ENCODE data around the gene ATP5F1E.

Gene ATP5F1E

DNA sequence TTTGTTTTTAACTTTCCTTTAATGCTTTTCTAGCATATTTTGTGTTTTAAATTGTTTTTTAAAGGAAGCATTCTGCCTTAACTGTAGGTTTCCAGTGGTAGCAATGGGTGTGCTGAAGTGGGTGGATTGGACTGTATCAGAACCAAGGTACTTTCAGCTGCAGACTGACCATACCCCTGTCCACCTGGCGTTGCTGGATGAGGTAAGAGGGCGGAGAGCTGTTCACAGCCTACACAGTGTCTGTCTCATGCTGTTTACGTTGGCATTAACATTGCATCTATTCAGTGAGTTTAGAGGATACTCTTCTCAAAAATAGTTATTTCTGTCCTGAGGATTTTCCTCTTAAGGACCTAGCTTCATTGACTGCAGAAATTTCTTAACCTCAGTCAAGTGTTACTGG is 39.2 kb downstream of the ATP5F1E start:
- TF ChIP-seq, protein P1, sequence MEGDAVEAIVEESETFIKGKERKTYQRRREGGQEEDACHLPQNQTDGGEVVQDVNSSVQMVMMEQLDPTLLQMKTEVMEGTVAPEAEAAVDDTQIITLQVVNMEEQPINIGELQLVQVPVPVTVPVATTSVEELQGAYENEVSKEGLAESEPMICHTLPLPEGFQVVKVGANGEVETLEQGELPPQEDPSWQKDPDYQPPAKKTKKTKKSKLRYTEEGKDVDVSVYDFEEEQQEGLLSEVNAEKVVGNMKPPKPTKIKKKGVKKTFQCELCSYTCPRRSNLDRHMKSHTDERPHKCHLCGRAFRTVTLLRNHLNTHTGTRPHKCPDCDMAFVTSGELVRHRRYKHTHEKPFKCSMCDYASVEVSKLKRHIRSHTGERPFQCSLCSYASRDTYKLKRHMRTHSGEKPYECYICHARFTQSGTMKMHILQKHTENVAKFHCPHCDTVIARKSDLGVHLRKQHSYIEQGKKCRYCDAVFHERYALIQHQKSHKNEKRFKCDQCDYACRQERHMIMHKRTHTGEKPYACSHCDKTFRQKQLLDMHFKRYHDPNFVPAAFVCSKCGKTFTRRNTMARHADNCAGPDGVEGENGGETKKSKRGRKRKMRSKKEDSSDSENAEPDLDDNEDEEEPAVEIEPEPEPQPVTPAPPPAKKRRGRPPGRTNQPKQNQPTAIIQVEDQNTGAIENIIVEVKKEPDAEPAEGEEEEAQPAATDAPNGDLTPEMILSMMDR (IDR thresholded peaks at IDR 0.05; ENCODE audit: low read depth, low read length): no peak
- DNase-seq (ENCODE audit: extremely low read depth, low read depth): no peak

DNA sequence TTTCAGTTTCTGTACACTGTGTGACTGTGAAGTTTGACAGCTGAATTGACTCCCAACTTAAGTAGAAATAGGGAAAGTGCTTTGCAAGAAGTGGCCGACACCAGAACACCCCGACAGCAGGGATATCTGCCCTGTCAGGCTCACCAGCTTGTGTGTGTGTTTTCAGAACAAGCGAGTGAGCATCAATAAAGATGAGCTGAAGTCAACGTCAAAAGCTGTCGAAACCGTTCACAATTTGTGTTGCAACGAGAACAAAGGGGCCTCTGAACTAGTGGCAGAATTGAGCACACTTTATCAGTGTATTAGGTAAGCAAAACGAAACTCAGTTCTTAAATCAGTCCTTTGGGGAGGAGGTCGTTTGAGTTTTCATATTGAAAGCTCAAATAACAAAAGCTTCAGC is 40.4 kb downstream of the ATP5F1E start:
- DNase-seq (ENCODE audit: extremely low read depth, low read depth): no peak
- TF ChIP-seq, protein P1 (IDR thresholded peaks at IDR 0.05; ENCODE audit: low read depth, low read length): no peak

DNA sequence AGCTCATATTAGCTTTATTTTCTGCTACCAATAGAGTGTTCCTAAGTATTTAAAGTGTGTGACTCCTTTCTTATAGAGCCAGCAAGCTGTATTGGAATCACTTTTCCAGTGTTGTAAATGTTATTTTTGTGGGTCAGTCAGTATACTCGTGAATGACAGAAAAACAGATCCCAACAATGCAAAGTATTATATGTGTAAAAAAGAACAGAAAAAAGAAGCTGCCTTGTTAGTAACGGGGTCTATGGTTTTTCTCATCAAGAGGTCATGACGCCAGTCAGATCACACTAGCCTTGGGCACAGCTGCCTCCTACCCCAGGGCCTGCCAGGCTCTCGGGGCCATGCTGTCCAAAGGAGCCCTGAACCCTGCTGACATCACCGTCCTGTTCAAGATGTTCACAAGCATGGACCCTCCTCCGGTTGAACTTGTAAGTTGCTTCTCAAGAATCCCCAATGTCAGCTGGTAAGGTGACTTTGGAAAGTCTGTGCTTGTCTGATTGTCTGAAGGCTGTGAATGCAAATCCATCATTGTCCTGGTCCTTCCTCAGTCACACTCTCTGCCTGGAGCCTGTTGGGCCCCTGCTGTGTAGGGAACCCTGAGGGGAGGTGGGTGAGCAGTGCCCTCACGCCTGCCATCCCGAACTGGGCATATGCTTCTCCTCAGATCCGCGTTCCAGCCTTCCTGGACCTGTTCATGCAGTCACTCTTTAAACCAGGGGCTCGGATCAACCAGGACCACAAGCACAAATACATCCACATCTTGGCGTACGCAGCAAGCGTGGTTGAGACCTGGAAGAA is 41.3 kb downstream of the ATP5F1E start:
- TF ChIP-seq, protein P1 (IDR thresholded peaks at IDR 0.05; ENCODE audit: low read depth, low read length): no peak
- no peak for DNase-seq (ENCODE audit: extremely low read depth, low read depth)

DNA sequence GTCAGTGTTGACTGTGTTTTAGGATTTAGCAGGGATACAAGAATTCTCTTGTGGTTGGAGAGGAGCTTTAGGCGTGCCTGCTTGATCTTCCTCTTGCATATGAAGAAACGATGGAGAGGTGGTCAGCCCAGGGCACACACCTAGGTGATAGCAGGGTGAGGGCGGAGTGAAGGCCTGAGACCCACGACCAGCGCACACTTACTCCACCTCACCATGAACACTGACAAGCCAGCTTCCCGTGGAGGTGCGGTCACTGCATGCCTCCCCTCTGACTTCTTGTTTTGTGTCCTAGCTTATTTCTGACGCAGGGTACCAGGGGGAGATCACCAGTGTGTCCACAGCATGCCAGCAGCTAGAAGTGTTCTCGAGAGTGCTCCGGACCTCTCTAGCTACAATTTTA is 42.9 kb downstream of the ATP5F1E start:
- TF ChIP-seq, protein P1 (IDR thresholded peaks at IDR 0.05; ENCODE audit: low read depth, low read length): no peak
- no peak for DNase-seq (ENCODE audit: extremely low read depth, low read depth)

DNA sequence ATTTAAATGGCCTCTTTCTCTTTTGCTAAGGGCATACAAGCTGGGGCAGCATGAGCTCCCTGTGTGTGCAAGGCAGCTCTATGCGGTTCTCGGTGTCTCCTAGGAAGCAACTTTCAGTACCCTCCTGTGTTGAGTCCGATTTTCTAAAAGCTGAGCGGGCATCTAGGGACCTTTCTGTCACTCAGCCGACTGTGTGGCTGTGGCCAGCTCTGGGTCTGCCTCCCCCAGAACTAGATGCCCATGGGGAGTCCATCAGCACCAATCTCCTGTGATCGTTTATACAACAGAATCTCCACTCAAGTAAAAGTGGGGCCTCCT is 43.6 kb downstream of the ATP5F1E start:
- TF ChIP-seq, protein P1 (IDR thresholded peaks at IDR 0.05; ENCODE audit: low read depth, low read length): no peak
- no peak for DNase-seq (ENCODE audit: extremely low read depth, low read depth)

DNA sequence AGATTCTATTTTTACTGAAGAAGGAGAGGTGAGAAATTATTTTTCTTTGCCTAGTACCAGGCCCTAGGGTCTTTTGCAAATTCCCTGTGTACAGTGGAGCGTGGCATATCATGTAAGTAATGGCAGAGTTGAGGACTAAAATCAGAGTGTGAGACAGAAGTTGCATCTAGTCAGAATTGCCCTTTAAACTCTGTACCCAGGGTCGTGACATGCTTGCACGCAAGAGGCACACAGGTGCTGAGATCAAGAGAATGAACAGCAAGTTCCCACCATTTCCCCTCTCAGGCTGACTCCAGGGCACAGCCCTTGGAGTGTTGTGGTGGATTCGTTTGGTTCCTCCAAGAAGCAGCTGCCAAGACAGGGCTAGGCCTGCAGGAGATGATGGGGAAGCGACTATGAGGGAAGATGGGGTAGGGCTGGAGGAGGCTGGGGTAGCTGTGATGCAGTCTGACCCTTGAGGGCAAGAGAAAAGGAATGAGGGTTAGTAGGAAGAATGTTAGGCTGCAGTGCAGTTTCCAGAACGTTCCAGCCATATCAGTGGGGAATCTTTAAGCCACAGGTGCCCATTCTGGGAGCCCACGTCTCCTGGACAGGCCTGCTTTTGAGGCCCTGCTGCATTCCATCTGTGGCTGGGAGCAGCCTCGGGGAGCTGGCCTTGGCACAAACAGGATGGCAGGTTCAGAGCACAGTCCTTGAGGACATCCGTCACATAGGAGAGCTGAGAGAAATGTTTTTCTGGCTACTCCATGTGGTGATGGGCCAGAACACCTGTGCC is 44.2 kb downstream of the ATP5F1E start:
- TF ChIP-seq, protein P1 (IDR thresholded peaks at IDR 0.05; ENCODE audit: low read depth, low read length): no peak
- DNase-seq (ENCODE audit: extremely low read depth, low read depth): no peak

DNA sequence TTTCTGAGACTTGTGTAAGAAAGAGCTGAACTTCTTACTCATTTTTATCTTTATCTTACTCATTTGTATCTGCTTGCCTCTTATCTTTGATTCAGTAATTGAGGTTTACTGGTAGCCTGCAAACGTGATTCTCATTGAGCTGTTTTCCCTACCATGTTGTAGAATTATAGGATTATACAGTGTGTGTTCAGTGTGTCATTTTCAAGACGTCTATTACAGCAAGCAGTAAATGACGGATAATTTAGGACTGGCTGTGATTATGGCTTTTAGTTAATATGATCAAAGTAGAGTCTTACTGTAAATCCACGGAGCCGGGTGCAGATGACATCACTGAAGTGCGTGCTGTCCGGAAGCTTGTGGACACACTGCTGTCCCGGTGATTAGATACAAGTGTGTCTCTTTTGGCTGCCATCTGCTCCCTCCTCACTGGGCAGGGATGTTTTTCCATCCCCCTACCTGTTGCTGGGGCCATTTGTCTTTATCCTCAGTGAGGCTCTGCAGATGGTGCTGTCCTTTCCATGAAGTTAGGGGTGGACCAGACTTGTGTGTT is 45.1 kb downstream of the ATP5F1E start:
- DNase-seq (ENCODE audit: extremely low read depth, low read depth): no peak
- TF ChIP-seq, protein P1 (IDR thresholded peaks at IDR 0.05; ENCODE audit: low read depth, low read length): no peak
